Mesenteric fat pad (tissue), 1 donor: ENCODE results near the gene RNF31. TPM values are rescaled to one million over a fixed set of nuclear protein-coding genes. Genes with fewer than 3 reads are reported as not detected.
A peak's percentile ranks its signal among the peaks of the same experiment; 100 is the strongest.
"Not testable (repeated sequence)": the region's sequence is repeated elsewhere in the genome, so short reads cannot be mapped to it uniquely, and the experiment has no call there.

Experiments used
- DNase-seq: peaks from one replicate; pipeline ENCODE4 v3.0.0-alpha.2; 2020; ENCODE audit warnings: low spot score
- long read RNA-seq: library from polyadenylated mRNA; unstranded; transcript quantifications from one replicate; pipeline ENCODE4 v2.0.0, GENCODE V29; 2020
- total RNA-seq: library from RNA; stranded (reverse); fragmentation: NEBNext Ultra II Directional; extraction: Animal tissue kit (Norgen Biotek cat#: 25700); gene quantifications from one replicate; pipeline ENCODE4 v1.2.1, GENCODE V29; 2021
- donor health status: DM: yes; HTN: yes; CAD: no.

RNF31 gene
- total RNA-seq = 60.0 TPM
- long read RNA-seq, transcript RNF31-209 (13 exons, 1,943 nt) = major isoform, 6 of 101 reads
- long read RNA-seq, partial matches to known transcripts = 67 of 101 reads
- long read RNA-seq, other reads (novel, unspliced or antisense) = 24 of 101 reads

DNA sequence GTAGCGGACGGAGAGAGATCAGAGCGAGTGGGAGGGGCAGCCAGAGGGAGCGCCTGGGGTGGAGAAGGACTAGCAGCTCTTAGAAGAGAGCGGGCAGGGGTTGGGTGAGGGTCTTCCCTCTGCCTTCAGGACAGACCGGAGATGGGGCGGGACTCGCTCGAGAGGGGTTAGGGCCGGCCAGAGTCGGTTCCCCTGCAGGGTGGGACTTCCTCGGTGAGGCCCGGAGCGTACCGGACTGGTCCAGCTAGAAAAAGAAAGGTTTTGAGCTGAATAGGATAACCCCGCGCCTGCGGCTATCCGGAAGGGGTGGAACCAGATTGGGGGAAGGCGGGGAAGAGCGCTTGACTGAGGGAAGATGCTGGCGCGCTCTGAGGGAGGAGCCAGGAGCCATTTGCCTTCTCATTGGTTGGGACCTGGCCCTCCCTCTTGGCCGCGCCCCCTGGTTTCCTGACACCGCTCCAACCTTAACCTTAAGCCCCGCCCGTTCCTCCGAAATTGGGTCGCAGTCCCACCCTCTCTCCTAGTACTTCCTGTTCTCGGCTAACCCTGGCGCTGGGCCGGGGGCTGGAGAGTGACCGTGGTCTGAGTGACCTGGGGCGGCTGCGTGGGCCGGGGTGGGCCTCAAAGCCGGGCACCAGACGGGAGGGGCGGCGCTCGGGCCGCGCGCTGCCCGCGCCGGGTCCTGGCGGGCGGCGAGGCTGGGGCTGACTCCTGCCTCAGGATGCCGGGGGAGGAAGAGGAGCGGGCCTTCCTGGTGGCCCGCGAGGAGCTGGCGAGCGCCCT, at the start of gene RNF31:
RNF31 (plus strand) TSS at position 521 of the 783 bp plus-strand sequence; CDS start at position 722, 201 bp downstream.
- DNase-seq = peak; percentile 99

DNA sequence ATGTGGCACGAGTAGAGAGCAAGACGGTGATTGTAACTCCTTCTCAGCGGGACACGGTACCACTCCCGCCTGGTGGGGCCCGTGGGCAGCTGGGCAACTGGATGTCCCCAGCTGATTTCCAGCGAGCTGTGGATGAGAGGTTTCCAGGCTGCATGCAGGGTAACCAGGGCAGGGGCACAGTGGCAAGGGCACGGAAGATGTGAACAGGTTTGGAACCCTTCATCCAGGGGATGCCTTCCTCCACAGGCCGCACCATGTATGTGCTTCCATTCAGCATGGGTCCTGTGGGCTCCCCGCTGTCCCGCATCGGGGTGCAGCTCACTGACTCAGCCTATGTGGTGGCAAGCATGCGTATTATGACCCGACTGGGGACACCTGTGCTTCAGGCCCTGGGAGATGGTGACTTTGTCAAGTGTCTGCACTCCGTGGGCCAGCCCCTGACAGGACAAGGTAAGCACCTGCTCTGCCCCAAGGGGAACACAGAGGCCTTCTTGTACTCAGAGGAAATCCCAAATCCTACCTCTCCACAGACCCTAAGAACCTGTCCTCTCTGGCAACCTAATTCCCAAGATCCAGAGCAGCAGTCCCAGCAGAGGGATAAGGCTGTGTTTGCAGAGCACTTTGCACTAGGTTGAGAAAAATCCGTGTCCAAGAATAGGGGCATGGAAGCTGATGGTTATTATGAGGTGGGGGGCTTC, 48.9 kb upstream of the RNF31 start:
- no peak for DNase-seq

DNA sequence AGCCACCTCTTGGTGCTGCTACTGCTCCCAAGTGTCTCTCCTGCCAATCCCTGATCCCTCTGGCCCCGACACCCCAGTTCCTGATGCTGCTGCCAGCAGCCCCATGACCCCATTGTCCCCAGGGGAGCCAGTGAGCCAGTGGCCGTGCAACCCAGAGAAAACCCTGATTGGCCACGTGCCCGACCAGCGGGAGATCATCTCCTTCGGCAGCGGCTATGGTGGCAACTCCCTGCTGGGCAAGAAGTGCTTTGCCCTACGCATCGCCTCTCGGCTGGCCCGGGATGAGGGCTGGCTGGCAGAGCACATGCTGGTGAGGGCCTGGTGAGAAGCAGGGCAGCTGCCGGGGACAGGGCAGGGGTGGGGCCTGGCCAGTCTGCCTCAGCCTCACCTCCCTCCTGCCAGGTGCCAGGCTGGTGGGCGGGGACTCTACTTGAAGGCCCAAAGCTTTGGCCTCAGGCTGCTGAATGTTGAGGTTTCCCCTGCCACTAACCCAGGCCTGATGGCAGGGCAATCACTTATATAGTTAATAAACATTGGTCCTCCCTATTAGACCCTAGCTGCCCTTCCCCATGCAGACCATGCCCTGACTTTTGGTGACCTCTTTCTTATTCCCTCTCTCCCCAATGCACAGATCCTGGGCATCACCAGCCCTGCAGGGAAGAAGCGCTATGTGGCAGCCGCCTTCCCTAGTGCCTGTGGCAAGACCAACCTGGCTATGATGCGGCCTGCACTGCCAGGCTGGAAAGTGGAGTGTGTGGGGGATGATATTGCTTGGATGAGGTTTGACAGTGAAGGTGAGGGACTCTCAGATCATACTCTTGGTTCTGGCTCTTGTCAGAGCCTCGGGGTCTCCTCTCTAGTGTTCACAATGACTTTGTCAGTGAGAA, 48.1 kb upstream of the RNF31 start:
- DNase-seq = no peak

DNA sequence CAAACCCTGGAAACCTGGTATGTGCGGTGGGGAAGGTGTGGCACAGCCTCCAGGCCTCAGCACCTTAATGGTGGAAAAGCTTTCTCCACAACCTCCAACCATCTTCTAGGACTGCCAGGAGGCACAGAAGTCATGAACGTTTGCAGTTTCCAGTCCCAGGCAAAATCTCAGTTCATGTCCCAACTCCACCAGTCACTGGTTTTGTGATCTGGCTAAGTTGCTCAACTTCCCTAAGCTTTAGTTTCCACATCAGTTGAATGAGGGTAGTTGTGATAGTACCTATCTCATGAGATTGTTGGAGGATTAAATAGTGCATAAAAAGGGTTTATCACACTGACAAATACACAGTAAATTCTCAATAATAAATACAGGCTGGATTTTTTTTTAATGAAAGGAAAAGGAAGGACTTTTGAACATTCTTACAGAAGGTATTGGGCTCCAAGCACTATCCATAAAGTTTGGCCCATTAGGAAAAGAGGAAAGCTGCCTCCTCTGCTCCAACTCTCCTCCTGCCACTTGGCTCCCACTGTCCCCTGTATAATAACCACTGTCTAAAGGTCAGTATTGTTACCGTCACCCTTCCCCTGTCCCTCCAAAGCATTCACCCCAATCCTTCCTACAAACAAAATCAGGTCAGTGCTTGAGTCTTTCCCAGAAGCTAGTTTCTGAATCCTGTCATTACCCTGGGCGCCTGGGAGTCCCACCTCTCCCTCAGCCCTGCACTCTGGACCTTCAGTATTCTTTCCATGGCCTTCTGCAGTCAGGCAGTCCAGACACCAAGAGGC, 46.9 kb upstream of the RNF31 start:
- no peak for DNase-seq

DNA sequence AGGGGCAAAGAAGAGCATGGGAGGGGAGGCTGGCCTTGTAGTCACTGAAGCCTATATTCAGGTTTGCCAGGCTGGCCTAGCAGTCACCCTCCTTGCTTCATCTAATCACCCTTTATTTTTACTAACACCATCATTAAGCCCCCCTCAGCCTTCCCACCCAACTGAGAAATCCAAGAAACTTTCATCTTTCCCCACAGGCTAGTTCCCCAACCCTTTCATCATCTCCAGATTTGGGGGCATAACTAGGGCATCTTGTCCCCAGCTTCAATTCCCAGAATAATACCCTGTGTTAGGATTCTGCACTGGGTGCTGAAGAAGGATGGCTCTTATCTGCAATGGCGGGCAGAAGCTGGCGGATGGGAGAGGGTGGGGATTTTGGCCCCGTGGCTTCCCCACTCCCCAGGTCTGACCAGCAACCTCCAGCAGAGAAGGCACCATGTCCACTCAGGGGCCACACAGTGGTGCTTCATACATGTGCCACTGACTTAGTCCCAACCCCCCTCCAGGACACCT, 46.3 kb upstream of the RNF31 start:
- no peak for DNase-seq

DNA sequence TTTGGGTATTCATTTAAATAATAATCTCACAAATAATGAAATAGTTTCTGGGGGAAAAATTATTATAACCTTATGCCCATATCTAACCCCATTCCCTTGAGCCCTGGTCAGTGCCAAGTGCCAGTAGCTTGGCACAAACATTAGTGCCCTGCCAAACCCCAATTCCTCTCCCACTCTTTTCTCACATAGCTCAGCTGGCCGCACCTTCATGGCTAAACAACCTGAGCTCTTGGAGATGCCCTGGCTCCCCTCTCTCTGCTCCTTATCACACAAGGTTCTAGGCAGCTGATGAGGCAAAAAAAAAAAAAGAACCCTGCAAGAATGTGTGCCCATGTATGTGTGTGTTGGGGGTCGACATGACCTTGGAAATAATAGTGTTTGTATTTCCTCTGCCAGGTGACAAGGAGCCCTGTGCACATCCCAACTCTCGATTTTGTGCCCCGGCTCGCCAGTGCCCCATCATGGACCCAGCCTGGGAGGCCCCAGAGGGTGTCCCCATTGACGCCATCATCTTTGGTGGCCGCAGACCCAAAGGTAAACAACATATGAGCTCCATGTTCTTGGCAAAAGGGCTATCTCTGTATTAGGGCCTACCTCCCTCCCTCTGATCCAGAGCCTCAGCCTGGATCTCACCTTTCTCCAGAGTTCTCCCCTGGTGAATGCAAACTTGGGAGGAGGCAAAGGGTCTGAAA, 44.8 kb upstream of the RNF31 start:
- no peak for DNase-seq

DNA sequence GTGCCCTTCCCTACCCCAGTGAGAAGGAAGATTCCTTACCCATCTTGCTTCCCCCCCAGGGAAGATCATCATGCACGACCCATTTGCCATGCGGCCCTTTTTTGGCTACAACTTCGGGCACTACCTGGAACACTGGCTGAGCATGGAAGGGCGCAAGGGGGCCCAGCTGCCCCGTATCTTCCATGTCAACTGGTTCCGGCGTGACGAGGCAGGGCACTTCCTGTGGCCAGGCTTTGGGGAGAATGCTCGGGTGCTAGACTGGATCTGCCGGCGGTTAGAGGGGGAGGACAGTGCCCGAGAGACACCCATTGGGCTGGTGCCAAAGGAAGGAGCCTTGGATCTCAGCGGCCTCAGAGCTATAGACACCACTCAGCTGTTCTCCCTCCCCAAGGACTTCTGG, 43.8 kb upstream of the RNF31 start:
- no peak for DNase-seq

DNA sequence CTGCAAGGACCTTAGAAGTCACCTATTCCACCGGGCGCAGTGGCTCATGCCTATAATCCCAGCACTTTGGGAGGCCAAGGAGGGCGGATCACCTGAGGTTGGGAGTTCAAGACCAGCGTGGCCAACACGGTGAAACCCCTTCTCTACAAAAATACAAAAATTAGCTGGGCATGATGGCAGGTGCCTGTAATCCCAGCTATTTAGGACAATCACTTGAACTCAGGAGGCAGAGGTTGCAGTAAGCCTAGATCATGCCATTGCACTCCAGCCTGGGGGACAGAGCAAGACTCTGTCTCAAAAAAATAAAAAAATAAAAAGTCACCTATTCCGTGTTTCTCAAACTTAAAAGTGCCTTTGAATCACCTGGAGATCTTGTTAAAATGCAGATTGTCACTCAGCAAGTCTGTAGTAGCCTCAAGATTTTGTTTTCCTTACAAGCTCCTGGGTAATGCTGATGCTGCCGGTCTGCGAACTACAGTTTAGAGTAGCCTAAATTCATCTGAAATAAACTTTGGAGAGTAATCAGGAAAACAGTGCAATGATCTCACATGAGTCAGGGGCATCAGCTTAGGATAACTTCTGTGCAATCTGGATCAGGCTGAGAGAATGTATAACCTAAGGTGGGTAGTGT, 41.6 kb upstream of the RNF31 start:
- not testable (repeated sequence) for DNase-seq

DNA sequence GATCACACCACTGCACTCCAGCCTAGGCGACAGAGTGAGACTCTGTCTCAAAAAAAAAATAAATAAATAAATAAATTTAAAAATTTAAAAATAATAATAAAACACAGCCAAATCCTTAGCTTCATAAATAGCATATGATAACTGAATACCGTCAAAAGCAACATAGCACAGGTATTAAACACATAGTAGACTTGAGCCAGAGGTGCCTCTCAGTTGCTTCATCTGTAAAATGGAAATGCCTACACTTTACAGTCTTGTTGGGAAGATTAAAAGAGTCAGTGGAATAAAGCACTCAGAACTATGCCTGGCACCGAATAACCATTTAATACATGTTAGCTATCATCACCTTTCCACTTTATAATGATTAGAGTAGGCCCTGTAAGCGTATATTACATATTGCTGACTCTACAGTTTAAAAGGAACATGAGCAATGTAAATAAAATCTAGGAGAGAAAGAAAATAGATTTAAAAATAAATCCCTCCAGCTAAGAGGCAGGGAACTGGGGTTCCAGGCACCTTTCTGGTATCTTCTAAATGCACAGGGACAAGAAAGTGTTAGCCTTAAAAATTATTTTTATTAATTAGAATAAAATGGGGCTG, 40.5 kb upstream of the RNF31 start:
- DNase-seq = no peak

DNA sequence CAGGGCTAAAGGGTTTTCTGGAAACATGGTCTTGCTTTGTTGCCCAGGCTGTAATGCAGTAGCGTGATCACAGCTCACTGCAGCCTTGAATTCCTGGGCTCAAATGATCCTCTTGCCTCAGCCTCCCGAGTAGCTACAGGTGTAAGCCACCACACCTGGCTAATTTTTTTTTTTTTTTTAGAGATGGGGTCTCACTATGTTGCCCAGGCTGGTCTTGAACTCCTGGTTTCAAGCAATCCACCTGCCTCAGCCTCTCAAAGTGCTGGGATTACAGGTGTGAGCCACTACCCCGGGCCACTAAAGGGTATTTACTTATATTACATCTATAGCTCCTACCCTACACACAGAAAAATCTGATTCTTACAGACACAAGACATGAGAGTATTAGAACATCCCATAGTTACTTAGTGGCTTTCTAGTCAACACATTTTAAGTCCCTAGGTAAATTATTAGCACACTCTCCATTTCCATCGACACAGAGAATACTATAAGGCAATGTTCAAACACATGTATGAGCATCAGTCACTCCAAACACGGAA, 38.9 kb upstream of the RNF31 start:
- no peak for DNase-seq

DNA sequence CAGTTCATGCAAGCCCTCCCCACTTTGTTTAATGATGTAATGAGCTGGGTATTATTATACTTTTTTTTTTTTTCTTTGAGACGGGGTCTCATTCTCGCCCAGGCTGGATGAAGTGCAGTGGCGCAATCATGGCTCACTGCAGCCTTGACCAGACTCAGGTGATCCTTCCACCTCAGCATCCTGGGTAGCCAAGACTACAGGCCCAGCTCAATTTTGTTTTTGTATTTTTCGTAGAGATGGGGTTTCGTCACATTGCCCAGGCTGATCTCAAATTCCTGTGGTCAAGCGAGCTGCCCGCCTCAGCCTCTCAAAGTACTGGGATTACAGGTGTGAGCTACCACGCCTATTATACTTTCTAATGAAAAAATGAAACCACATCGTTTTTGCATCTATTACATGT, 37.2 kb upstream of the RNF31 start:
- DNase-seq = no peak

DNA sequence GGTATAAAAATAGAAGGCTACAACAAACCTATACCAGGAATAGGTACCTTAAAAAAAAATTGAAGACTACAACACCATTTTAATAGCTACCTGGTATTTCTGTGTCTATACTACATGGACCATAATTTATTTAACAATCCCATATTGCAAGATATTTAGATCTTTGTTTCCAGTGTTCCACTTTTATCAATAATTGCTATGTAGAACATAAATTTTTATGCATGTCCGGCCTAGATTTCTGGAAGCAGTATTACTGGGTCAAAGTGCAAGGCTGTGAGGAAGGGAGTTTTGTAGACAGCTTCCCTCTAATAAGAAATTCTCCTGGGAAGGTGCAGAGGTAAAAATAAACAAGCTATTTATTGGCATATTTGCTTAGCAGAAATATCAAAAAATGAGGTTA, 36.8 kb upstream of the RNF31 start:
- DNase-seq = no peak

DNA sequence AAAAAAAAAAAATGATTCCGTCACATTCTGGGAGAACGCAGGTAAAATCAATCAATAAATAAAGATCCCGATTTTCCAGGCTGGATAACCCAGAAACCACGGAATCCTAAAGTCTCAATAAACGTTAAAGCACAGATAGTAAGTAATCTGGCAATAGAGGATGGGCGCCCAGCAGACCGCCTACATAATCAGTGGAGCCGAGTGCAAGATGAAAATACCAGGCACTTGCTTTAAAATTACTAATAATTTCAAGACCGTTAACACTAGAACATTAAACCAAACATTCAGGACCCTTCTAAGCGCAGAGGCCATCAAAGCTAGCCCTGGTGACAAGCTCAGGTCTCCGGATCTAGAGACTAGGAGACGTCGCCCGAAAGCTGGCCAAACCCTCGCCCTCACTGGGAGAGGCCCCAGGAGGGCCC, 33.9 kb upstream of the RNF31 start:
- DNase-seq = no peak

DNA sequence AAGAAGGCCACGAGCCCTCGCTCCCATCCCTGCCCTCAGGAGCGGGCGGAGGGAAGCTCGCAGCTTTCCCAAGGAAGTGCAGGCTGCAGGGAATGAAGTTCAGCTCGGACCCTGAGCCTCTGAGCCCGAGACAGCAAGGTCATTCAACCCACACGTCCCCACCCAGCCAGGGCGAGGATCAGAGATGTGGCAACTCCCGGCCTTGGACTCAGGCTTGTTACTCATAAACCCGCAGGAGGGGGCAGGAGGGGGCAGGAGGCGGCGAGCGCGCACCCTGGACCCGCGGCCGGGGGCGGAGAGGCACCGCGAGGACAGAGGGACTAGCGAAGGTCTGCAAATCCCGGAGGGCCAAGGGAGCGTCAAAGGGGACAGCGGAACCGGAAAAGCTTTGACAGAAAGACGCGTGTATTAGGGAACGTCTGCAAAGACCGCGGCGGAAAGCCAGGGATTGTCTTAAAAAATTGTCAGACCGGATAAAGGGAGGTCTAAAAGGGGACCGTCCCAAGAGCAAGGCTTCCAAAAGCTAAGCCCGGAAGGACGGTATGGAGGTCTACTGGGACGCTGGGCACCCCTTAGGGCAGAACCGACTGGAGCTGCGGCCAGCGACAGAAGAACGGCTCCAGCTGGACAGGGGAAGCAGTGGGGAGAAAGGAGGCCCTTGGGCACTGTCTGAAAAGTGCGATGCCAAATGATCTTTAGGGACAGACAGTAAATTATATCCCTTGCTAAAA, 33.3 kb upstream of the RNF31 start:
- peak; percentile 95 for DNase-seq

DNA sequence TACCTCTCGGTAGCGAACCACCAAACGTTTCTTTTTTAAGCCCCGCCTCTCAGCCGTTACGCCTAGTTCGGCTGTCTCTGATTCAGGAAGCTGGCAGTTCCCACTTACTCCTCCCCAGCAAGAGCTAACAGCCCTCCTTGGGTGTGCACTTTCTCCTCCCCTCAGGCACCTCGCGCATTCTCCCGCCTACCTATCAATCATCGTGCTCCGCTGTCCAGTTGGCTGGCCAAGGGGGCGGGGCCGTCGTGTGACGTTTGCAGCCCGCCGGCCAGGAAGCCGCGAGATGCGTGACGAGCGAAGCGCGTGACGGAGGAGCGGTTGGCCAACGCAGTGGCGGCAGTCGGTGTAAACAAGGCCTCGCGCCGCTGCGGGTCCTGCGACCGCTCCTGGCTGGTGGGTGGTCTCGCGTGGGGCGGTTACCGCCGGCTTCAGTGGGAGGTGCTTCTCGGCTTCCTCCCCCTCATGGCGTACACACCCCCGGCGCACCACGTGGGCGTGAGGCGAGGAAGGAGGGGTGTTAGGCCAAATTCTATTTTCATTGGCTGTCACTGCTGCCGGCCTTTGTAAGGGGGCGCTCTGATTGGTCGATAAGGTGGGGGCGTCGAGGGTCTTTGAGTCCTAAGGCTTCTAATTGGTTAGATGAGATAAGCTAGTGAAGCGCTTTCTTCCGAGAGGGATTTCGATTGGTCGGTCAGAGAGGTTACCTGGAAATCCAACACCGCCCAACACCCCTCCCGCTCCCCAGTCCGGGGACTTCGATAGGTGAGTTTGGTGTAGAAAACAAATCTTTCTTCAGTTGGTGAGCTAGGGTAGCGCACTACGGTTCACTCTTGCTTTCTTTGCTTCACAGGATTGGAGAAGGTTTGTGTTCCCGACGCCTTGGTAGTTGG, 32.5 kb upstream of the RNF31 start, which contains the start of the genes DCAF11 and NRL:
DCAF11 (plus strand) TSS at position 246 of the 890 bp plus-strand sequence. CDS start 818 bp downstream, outside the sequence.
NRL (minus strand) TSS at position 418 of the 890 bp plus-strand sequence. CDS start 32,101 bp downstream, outside the sequence.
- DNase-seq = peak; percentile 99

DNA sequence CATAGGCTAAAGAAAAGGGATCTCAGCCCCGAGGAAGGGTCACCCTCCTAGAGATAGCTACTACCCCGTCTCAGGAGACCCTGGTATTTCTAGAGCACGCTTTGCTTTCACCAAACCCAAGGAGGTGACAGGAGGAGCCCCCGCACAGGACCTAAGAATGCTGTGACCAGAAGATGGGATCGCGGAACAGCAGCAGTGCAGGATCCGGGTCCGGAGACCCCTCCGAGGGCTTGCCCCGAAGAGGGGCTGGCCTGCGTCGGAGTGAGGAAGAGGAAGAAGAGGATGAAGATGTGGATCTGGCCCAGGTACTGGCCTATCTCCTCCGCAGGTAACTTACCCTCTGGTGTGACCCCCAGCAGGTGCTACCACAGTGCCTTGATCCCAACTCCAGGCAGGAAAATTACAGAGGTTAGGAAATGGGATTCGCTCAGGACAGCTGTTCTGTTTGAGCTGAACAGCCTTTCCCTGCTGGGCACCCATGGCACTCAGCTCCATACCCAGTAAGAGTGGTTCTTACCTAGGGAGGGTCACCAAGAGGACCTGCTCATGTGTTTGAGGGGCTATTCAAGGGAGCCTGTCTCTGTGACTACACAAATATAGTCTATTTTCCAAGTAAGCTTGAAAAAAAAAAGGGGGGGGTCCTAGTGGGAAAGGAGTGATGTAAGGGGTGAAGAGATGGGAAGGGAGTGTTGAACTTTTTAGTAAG, 31.7 kb upstream of the RNF31 start:
- DNase-seq = no peak
